ENCODE measurements around the gene COL23A1.

The COL23A1 gene

DNA sequence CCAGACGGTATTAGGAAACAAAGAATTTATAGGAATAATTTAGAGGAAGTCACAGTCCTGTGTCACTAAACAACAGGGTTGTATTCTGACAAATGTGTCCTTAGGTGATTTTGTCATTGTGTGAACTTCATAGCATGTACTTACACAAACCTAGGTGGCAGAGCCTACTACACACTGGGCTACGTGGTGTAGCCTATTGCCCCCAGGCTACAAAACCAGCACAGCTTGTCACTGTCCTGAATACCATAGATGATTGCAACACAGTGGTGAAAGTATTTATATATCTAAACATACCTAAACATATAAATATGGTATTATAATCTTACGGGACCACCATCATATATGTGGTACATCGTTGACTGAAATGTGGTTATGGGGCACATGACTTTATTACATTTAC lies 69.3 kb downstream of the COL23A1 start:
- Mint-ChIP-seq H3K27me3 (no peaks in the 10 kb centered on the region), H3K9me3 (ENCODE audit: low read depth) (no peaks in the 10 kb centered on the region), H3K4me1 (ENCODE audit: low read depth) (no peaks in the 10 kb centered on the region), H3K36me3 (no peaks in the 10 kb centered on the region), H3K4me3 (no peak overlapping the region), H3K27ac (no peak overlapping the region)

DNA sequence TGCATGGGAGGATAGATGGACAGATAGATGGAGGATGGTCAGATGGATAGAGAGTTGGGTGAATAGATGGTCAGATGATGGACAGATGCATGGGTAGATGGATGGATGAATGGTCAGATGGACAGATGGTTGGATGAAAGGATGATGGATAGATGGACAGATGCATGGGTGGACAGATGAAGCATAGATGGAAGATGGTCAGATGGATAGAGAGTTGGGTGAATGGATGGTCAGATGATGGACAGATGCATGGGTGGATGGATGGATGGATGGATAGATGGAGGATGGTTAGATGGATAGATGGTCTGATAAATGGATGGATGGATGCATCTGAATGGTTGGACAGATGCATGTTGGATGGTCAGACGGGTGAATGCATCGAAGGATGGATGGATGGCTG lies 70.4 kb downstream of the COL23A1 start:
- H3K4me3 Mint-ChIP-seq = no peak overlapping the region
- no peaks in the 10 kb centered on the region for H3K4me1 Mint-ChIP-seq (ENCODE audit: low read depth)
- no peaks in the 10 kb centered on the region for H3K36me3 Mint-ChIP-seq
- H3K9me3 Mint-ChIP-seq (ENCODE audit: low read depth) = no peaks in the 10 kb centered on the region
- H3K27ac Mint-ChIP-seq = no peak overlapping the region
- H3K27me3 Mint-ChIP-seq = no peaks in the 10 kb centered on the region

DNA sequence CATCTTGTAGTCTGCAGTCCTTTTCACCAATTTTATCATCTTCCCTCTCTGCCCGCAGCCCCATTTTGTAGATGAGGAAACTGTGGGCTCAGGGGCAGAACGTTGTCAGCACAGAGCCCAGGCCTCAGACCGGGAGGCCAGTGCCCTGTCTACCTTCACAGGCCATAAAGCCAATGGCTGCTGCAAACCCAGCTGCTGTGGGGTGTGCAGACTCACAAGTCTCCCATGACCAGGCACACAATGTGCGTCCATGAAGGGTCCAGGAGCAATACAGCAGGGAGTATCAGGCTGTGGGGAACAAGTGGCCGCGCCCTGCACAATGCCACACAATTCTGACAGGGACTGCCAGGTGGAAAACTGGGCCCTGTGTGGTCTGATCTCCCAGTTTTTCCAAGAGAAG lies 71.0 kb downstream of the COL23A1 start:
- no peaks in the 10 kb centered on the region for H3K27me3 Mint-ChIP-seq
- no peak overlapping the region for H3K27ac Mint-ChIP-seq
- H3K4me3 Mint-ChIP-seq = no peak overlapping the region
- H3K9me3 Mint-ChIP-seq (ENCODE audit: low read depth) = no peaks in the 10 kb centered on the region
- H3K4me1 Mint-ChIP-seq (ENCODE audit: low read depth) = no peaks in the 10 kb centered on the region
- H3K36me3 Mint-ChIP-seq = no peaks in the 10 kb centered on the region

DNA sequence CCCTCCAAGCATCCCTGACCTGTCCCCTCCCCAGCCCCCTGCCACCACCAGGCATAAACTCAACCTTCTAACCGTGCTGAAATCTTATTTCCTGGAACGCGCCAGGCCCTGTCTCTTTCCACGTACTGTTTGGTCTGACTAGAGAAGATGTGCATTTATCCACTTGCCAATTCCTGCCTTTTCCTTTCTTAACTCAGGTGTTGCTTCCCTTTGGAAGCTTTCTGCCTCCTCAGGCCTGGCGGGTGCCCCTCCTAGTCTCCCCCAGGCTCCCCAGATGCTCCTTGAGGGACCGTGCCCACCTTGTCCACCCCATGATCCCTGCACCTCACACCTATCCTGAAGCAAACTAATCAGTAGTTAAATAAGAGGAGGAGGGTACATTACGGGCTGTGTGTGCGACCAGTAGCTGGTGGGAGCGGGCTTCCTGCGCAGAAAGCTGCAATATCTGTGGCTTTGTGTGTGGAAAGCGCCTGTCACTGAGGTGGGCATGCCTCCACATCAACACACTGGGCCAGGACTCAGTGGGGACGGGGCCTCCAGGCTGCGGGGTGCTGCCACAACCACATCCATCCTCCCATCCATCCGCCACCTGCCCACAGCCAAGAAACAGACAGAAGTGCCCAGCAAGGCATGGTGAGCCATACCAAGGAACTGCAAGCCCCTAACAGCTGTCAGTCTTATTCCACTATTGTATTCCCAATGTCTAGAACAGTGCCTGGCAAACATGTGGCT lies 73.5 kb downstream of the COL23A1 start:
- Mint-ChIP-seq H3K27me3 (peaks cover 4% of the 10 kb centered on the region), H3K4me3 (no peak overlapping the region), H3K9me3 (ENCODE audit: low read depth) (no peaks in the 10 kb centered on the region), H3K36me3 (peaks cover 2% of the 10 kb centered on the region), H3K27ac (no peak overlapping the region), H3K4me1 (ENCODE audit: low read depth) (no peaks in the 10 kb centered on the region)

DNA sequence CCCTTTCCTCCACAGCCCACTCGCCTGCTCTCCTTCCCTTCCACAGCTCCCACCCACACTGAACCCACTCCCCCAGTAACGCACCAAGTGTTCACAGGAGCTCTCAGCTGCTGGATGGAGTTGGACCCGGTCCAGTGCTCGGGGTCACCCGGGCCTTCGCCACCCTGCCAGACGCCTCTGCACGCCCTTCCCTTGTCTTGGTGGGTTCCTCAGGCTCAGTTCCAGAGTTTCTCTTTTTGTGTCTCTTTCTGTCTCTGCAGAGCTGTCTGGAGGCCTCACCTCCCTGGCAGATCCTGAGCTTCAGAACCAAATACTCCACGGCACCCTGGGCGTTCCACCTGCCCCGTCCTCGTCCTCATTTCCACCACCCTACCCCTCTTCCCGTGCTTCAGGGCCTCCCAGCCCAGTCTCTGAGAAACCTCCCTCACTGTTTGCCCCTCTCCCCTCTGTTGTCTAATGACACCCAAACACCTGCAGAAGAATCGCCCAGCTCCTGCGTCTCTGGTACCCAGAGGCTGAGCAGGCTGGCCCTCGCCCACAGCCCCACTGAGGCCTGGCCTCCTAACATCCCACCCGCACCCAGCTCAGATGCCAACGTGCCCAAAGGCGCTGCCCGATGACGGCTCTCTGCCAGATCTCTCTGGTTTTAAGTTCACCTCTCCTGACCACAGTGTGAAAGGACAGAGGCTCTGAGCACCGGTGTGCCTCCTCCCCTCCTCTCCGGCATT lies 74.3 kb downstream of the COL23A1 start:
- Mint-ChIP-seq H3K4me3 (no peak overlapping the region), H3K27me3 (peaks cover 4% of the 10 kb centered on the region), H3K4me1 (ENCODE audit: low read depth) (no peaks in the 10 kb centered on the region), H3K9me3 (ENCODE audit: low read depth) (no peaks in the 10 kb centered on the region), H3K27ac (no peak overlapping the region), H3K36me3 (peaks cover 2% of the 10 kb centered on the region)

DNA sequence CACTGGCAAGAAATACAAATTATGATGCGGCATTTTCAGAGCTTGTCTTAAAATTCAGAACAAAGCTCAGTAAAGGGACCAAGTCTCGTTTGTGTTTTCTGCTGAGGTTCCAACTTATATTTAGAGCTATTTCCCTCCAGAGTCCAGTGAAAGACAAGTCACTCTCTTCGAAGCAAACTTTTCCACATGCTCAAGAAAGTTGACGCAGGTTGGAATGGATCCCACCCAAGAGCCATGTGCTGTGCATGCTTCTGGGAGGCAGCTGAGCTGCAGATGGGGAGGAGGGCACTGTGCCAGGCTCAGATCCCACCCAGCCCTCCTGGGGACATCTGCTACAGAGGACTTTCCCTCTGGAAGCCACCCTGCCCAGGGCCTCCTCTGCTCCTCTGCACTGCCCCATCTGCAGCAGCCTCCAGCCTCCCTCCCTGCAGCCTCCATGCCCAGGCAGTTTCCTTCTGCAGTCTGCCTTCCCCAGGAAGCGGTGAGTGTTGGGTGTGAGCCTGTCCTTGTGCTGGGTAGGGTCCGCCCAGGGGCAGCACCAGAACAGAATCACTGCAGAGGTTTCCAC lies 75.3 kb downstream of the COL23A1 start:
- H3K4me1 Mint-ChIP-seq (ENCODE audit: low read depth) = no peaks in the 10 kb centered on the region
- H3K4me3 Mint-ChIP-seq = no peak overlapping the region
- H3K36me3 Mint-ChIP-seq = peaks cover 2% of the 10 kb centered on the region
- no peak overlapping the region for H3K27ac Mint-ChIP-seq
- peaks cover 4% of the 10 kb centered on the region for H3K27me3 Mint-ChIP-seq
- H3K9me3 Mint-ChIP-seq (ENCODE audit: low read depth) = no peaks in the 10 kb centered on the region

DNA sequence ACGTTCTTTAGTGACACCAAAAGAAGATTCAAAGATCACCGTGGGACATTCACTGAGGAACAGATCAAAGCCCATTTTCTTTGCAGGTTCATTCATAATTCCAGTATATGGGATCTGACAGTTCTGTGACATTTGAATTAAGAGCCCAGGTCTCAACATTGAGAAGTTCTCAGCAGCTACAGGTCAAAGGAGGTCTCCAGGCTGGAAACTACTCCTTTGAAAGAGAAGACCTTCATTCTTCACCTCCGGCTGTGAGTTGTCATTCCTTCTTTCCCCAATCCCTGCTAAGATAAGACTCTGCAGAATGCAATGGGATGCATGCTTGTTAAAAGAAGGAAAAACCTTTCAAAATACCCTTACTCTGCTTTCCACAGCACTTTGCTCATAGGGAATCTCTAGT lies 79.0 kb downstream of the COL23A1 start:
- peaks cover 4% of the 10 kb centered on the region for H3K27me3 Mint-ChIP-seq
- peaks cover 2% of the 10 kb centered on the region for H3K36me3 Mint-ChIP-seq
- H3K4me1 Mint-ChIP-seq (ENCODE audit: low read depth) = no peaks in the 10 kb centered on the region
- H3K9me3 Mint-ChIP-seq (ENCODE audit: low read depth) = no peaks in the 10 kb centered on the region
- no peak overlapping the region for H3K27ac Mint-ChIP-seq
- no peak overlapping the region for H3K4me3 Mint-ChIP-seq

DNA sequence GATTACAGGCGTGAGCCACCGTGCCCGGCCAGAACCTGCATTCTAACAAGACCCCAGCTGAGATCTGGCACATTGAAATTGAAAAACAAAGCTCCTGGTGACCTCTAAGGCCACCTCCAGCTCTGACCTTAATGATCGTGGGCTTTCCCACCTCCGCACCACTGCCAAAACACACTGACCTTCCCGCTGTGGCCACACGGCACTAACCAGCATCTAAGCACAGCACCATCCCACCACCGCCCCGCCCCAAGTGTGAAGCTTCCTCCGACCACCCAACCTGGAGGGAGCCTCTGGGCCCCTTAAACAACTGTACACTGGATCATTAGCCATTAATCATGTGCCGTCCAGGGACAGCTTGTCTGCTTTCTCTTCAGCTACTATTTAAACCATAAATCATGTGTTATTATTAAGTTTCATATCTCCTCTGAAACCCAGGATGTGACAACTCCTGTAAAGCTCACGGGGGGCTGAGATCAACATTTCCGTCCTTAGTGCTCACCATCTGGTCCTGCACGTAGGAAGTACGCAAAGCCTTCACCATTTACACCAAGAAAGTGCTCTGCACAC lies 80.6 kb downstream of the COL23A1 start:
- Mint-ChIP-seq H3K4me3 (no peak overlapping the region), H3K27ac (no peak overlapping the region), H3K36me3 (peaks cover 2% of the 10 kb centered on the region), H3K27me3 (peaks cover 4% of the 10 kb centered on the region), H3K4me1 (ENCODE audit: low read depth) (no peaks in the 10 kb centered on the region), H3K9me3 (ENCODE audit: low read depth) (no peaks in the 10 kb centered on the region)

DNA sequence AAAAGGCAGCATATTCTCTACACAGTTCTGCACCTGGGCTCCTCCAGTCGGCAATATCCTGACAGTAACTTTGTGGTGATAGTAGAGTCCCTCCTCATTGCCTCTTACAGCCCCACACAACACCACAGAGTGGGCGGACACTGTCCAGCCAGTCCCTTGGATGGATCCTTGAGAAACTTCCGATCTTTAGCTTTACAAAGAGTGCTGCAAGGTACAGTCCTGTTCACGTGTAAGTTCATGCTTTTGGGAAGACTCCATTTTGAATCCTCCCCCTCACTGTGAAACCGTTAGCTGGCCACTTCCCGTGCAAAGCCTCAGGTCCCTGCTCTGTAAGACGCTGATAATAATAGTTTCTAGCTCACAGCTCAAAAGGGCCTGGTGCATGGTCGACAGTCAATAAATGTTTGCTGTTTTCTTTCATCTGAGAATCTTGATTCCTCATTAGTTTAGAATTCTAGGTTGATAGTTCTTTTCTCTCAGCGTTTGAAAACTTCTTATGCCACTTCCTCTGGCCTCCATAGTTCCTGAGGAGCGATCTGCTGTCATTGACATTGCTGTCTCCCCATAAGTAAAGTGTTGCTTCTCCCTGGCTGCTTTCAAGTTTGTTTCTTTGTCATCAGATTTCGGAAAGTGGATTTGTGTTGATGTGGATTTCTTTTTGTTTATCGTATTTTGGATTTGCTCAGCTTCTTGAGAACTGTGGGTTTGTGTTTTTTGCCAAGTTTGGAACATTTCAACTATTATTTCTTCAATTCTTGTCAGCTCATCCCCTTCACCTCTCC lies 82.9 kb downstream of the COL23A1 start:
- H3K4me1 Mint-ChIP-seq (ENCODE audit: low read depth) = no peaks in the 10 kb centered on the region

DNA sequence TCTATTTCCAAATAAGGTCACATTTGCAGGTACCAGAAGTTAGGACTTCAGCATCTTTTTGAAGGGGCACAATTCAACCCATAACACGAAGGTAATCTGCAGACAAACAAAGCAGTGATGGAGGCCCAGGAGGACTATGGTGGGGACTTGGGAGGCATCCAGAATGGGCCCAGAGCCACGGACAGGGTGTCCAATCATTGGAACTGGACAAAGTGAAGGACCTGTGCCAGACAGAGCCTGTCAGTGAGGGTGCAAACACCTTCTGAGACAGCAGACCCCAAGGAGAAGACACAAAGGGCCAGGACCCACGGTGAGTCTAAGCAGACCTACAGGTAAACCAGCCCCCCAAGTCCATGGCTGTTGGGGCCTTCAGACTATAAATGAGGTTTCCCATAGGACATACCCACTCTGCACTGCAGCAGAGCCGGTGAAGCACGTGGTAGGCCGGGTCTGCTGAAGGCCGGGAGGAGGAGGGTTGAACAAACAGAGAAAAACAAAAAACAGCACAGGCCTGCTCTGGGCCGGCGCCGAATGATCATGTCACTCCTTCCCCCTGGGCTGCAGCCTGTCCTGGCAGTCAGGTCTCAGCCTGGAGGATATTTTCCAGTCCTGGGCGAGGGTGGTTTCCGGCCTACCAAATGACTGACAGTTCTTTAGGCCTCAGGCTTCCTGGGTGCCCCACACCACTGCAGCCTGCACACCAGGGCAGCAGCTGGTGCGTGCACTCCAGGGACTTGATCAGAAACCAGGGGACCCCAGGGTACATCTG lies 84.4 kb downstream of the COL23A1 start:
- no peaks in the 10 kb centered on the region for H3K9me3 Mint-ChIP-seq (ENCODE audit: low read depth)
- H3K36me3 Mint-ChIP-seq = no peaks in the 10 kb centered on the region
- no peaks in the 10 kb centered on the region for H3K27me3 Mint-ChIP-seq
- H3K4me1 Mint-ChIP-seq (ENCODE audit: low read depth) = no peaks in the 10 kb centered on the region
- no peak overlapping the region for H3K27ac Mint-ChIP-seq
- H3K4me3 Mint-ChIP-seq = no peak overlapping the region

More for the DNA sequence above, 82.9 kb downstream of the COL23A1 start:
- Mint-ChIP-seq H3K36me3 (no peaks in the 10 kb centered on the region), H3K9me3 (ENCODE audit: low read depth) (no peaks in the 10 kb centered on the region), H3K27ac (no peak overlapping the region), H3K4me3 (no peak overlapping the region), H3K27me3 (no peaks in the 10 kb centered on the region)

DNA sequence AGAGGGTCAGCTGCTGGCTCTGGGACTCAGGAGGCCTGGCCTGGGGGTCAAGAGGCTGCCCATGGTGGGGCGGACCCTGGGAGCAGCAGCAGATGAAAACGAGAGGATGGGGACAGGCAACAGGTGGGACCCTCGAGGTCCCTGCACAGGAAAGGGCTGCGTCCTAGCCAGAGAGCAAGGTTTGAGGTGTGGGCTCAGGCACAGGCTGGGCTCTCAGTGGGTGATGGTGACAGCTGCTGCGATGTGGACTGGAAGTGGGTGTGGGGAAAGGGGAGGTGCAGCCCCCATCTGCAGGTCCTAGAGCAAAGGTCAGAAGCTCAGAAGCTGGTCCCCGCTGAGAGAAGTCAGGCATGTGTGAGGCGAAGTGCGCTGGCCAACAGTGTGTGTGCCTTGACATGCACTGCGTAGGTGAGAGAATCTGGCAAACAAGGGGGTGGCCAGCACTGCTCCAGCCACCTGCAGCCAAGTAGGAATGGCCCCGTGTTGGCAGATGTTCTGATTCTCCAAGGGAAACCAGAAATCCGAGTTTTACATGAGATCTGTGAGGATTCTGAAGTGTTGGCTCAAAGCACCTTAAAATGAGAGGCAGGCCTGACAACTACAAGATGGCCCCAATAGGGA lies 85.7 kb downstream of the COL23A1 start:
- no peaks in the 10 kb centered on the region for H3K27me3 Mint-ChIP-seq
- no peaks in the 10 kb centered on the region for H3K9me3 Mint-ChIP-seq (ENCODE audit: low read depth)
- H3K27ac Mint-ChIP-seq = no peak overlapping the region
- H3K4me1 Mint-ChIP-seq (ENCODE audit: low read depth) = no peaks in the 10 kb centered on the region
- H3K36me3 Mint-ChIP-seq = no peaks in the 10 kb centered on the region
- H3K4me3 Mint-ChIP-seq = no peak overlapping the region

DNA sequence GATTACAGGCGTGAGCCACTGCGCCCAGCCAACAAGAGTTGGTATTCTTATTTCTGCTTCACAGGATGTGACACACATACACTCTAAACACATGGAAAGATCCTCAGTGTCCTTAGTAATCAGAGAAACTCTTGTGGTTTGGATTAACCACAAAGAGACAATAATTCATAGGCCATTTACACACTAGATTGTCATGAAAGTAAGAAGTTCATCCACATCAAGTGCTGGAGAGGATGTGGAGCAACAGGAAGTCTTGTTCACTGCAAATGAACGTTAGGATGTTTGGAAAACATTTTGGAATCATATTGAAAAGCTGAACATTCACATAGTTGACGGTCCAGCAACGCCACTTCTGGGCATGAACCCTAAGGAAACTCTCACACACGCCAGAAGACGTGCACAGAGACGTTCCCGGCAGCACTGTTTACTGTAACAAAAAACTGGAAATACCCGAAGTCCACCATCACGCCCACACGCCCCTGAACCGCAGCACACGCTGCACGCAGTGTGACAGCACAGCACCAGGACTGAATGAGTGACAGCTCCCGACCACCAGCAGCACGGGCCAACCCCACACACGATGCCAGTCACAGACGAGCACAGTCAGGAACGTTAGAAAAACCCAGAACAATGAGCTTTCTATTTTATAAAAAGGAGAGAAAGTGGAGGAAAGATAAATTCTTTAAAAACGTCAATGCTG lies 87.6 kb downstream of the COL23A1 start:
- no peaks in the 10 kb centered on the region for H3K9me3 Mint-ChIP-seq (ENCODE audit: low read depth)
- H3K36me3 Mint-ChIP-seq = no peaks in the 10 kb centered on the region
- no peak overlapping the region for H3K4me3 Mint-ChIP-seq
- no peaks in the 10 kb centered on the region for H3K27me3 Mint-ChIP-seq
- H3K4me1 Mint-ChIP-seq (ENCODE audit: low read depth) = no peaks in the 10 kb centered on the region
- H3K27ac Mint-ChIP-seq = no peak overlapping the region

DNA sequence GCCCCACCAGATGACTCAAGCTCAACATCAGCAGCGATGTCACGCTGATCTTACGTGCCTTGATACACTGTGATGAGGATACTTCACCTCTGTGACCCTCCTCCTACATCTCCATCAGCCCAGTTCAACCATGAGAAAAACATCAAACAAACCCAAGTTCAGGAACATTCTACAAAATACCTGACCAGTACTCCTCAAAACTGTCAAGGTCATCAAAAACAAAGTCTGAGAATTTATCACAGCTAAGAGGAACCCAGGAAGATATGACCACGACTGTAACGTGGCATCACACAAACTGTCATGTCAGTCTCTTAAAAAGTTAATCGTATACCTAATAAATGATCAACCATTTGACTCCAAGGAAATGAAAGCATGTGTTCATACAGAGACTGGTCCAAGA lies 90.8 kb downstream of the COL23A1 start:
- Mint-ChIP-seq H3K27ac (no peak overlapping the region), H3K4me3 (no peak overlapping the region), H3K27me3 (no peaks in the 10 kb centered on the region), H3K4me1 (ENCODE audit: low read depth) (no peaks in the 10 kb centered on the region), H3K9me3 (ENCODE audit: low read depth) (no peaks in the 10 kb centered on the region), H3K36me3 (no peaks in the 10 kb centered on the region)

Data from activated naive CD8-positive, alpha-beta T cell (primary cell).